IPS-NIHi7 (cell line): ENCODE results near the gene DNAJC27.

Experiments
- DNase-seq: peaks from one replicate; pipeline ENCODE4 v3.0.0; 2012; ENCODE audit warnings: mixed read lengths; ENCODE audit errors: extremely low spot score

The DNAJC27 gene

GRCh38 chr2:24970483-24971285 lies 1.1 kb downstream of the DNAJC27 start:
- DNase-seq, result no peak

- DNase-seq, result no peak
Observed at GRCh38 chr2:24969784-24970183, 2.0 kb downstream of the DNAJC27 start.

GRCh38 chr2:24961903-24962302 lies 9.9 kb downstream of the DNAJC27 start:
- no peak for DNase-seq

GRCh38 chr2:24959761-24960160 lies 12.0 kb downstream of the DNAJC27 start:
- no peak for DNase-seq

GRCh38 chr2:24958411-24958935 lies 13.3 kb downstream of the DNAJC27 start:
- no peak for DNase-seq

- no peak for DNase-seq
Observed at GRCh38 chr2:24957976-24958375, 13.8 kb downstream of the DNAJC27 start.

GRCh38 chr2:24957221-24957620 lies 14.5 kb downstream of the DNAJC27 start:
- no peak for DNase-seq

- no peak for DNase-seq
Observed at GRCh38 chr2:24955921-24956320, 15.8 kb downstream of the DNAJC27 start.

- no peak for DNase-seq
Observed at GRCh38 chr2:24955232-24955631, 16.5 kb downstream of the DNAJC27 start.

GRCh38 chr2:24950102-24950501 lies 21.7 kb downstream of the DNAJC27 start:
- DNase-seq, result no peak

GRCh38 chr2:24948506-24948905 lies 23.2 kb downstream of the DNAJC27 start:
- DNase-seq, result no peak

GRCh38 chr2:24947561-24948157 lies 24.1 kb downstream of the DNAJC27 start:
- no peak for DNase-seq

- no peak for DNase-seq
Observed at GRCh38 chr2:24945907-24946306, 25.8 kb downstream of the DNAJC27 start.

GRCh38 chr2:24943427-24944053 lies 28.2 kb downstream of the DNAJC27 start:
- no peak for DNase-seq

GRCh38 chr2:24939353-24939752 lies 32.4 kb downstream of the DNAJC27 start:
- DNase-seq, result no peak

GRCh38 chr2:24937236-24937635 lies 34.5 kb downstream of the DNAJC27 start:
- DNase-seq, result no peak

GRCh38 chr2:24935145-24935544 lies 36.6 kb downstream of the DNAJC27 start:
- no peak for DNase-seq

GRCh38 chr2:24932715-24933114 lies 39.0 kb downstream of the DNAJC27 start:
- DNase-seq, result no peak

- no peak for DNase-seq
Observed at GRCh38 chr2:24930768-24931167, 41.0 kb downstream of the DNAJC27 start.

GRCh38 chr2:24929230-24929629 lies 42.5 kb downstream of the DNAJC27 start:
- no peak for DNase-seq

- DNase-seq, result no peak
Observed at GRCh38 chr2:24928036-24928435, 43.7 kb downstream of the DNAJC27 start.

- no peak for DNase-seq
Observed at GRCh38 chr2:24926602-24927252, 45.0 kb downstream of the DNAJC27 start.
